ENCODE data around the gene CORO2B.

CORO2B gene

DNA sequence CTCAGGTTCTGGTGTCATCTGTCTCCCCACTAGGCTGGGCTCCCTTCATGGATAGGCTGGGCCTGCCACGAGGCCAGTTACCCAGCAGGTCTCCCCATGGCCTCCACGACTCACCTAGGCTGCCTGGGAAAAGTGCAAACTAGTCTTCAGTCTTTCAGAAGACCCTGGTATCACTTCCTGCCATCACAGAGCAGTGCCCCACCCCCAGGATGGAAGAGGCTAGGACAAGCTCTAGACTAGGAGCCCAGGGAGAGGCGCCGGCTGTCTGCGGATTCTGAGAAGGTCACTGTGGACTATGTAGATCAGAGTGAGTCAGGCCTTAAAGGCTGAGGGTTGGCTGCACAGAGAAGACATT, 63.7 kb downstream of the CORO2B start:
- no peaks in the 10 kb centered on the region for H3K9me3 ChIP-seq (ENCODE audit: severe bottlenecking)

DNA sequence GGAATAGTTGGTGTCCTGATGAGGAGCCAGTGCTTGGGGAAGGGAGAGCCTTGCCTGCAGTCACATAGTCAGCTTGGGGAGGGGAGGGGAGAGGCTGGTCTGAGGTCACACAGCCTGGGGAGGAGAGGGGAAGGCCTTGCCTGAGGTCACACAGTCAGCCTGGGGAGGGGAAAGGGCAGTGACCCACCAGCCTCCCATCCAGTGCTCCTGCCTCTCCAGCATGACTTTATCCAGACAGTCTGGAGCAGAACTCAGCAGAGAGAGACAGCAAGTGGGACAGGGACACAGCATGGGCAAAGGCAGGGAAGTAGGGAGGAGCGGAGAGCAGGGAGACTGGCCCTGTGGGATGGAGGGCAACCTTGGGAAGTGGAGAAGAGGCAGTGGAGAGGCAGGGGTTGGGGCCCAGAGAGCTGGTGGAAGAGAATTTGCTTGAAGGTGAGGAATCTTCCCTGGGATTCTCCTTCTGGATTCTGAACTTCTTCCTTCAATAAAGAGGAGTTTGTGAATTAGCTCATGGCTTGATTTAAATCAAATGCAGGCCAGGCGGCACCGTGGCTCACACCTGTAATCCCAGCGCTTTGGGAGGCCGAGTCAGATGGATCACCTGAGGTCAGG, 64.5 kb downstream of the CORO2B start:
- H3K9me3 ChIP-seq (ENCODE audit: severe bottlenecking) = no peaks in the 10 kb centered on the region
- peak; percentile 6 for DNase-seq
- peaks cover 20% of the 10 kb centered on the region for H3K36me3 ChIP-seq
- H3K27ac ChIP-seq = no peak overlapping the region; the same call in 1 of the 2 replicates
- H3K27me3 ChIP-seq (ENCODE audit: insufficient read depth, low read depth, severe bottlenecking) = no peaks in the 10 kb centered on the region
- no peak overlapping the region for H3K4me3 ChIP-seq (ENCODE audit: low read depth, low read length)
- TF ChIP-seq, protein P1, sequence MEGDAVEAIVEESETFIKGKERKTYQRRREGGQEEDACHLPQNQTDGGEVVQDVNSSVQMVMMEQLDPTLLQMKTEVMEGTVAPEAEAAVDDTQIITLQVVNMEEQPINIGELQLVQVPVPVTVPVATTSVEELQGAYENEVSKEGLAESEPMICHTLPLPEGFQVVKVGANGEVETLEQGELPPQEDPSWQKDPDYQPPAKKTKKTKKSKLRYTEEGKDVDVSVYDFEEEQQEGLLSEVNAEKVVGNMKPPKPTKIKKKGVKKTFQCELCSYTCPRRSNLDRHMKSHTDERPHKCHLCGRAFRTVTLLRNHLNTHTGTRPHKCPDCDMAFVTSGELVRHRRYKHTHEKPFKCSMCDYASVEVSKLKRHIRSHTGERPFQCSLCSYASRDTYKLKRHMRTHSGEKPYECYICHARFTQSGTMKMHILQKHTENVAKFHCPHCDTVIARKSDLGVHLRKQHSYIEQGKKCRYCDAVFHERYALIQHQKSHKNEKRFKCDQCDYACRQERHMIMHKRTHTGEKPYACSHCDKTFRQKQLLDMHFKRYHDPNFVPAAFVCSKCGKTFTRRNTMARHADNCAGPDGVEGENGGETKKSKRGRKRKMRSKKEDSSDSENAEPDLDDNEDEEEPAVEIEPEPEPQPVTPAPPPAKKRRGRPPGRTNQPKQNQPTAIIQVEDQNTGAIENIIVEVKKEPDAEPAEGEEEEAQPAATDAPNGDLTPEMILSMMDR (IDR thresholded peaks at IDR 0.05; ENCODE audit: low read depth, low read length) = no peak

More for the DNA sequence above, 63.7 kb downstream of the CORO2B start:
- no peak overlapping the region for H3K4me3 ChIP-seq (ENCODE audit: low read depth, low read length)
- H3K27ac ChIP-seq = no peak overlapping the region
- DNase-seq = peak; percentile 47
- H3K27me3 ChIP-seq (ENCODE audit: insufficient read depth, low read depth, severe bottlenecking) = no peaks in the 10 kb centered on the region
- TF ChIP-seq, protein P1 (IDR thresholded peaks at IDR 0.05; ENCODE audit: low read depth, low read length) = no peak
- peaks cover 23% of the 10 kb centered on the region for H3K36me3 ChIP-seq

DNA sequence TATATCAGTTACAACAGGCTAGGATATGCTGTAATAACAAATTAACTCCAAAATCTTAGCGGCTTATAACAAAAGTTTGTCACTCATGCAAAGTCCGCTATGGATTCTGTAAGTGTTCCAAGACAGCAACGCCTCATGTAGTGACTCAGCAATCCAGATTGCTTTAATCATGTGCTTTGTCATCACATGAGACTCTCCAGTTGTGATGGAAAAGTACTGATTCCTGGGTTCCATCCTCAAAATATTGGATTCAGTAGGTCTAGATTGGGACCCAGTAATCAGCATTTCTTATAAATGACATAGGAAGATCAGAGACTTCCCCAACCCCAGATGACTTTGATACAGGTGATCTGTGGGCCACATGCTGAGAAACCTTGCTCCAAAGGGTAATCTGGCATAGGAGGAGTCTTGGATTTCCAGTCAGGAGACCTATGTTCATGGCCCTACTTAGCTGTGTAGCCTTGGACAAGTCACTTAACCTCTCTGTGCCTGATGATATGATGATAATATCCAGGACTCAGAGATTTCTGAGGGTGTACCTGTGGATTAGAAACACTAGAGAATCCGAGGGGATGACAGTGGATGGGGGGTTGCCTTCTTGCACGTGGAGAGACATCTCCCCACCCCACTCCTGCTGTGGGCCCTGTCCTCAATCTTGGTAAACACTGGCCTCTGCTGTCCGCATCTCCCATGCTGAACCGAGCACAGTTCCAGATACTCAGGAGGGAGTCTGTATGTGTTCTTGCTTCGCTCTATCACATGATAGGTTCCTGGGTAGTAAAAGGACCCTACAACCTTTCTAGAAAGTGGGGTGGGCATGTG, 65.5 kb downstream of the CORO2B start:
- Histone ChIP-seq H3K27ac (no peak overlapping the region), H3K36me3 (peaks cover 24% of the 10 kb centered on the region), H3K4me3 (ENCODE audit: low read depth, low read length) (no peak overlapping the region), H3K27me3 (ENCODE audit: insufficient read depth, low read depth, severe bottlenecking) (no peaks in the 10 kb centered on the region), H3K9me3 (ENCODE audit: severe bottlenecking) (no peaks in the 10 kb centered on the region)
- TF ChIP-seq, protein P1 (IDR thresholded peaks at IDR 0.05; ENCODE audit: low read depth, low read length) = peak; percentile 19; the same call in 1 of the 2 replicates
- DNase-seq = no peak

DNA sequence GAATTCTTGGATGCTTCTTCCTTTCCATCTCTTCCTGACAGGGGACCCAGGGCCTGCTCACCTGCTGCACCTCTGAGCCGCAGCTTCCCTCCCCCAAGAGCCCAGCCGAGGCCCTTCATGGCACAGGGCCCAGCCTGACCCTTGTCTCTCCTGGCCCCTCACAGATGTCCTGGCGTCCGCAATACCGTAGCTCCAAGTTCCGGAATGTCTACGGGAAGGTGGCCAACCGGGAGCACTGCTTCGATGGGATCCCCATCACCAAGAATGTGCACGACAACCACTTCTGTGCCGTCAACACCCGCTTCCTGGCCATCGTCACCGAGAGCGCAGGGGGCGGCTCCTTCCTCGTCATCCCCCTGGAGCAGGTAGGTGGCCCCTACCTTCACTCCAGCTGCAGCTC, 66.2 kb downstream of the CORO2B start:
- H3K27me3 ChIP-seq (ENCODE audit: insufficient read depth, low read depth, severe bottlenecking) = no peaks in the 10 kb centered on the region
- H3K36me3 ChIP-seq = peaks cover 27% of the 10 kb centered on the region
- H3K4me3 ChIP-seq (ENCODE audit: low read depth, low read length) = no peak overlapping the region
- H3K27ac ChIP-seq = no peak overlapping the region
- H3K9me3 ChIP-seq (ENCODE audit: severe bottlenecking) = no peaks in the 10 kb centered on the region
- DNase-seq = no peak
- TF ChIP-seq, protein P1 (IDR thresholded peaks at IDR 0.05; ENCODE audit: low read depth, low read length) = no peak

DNA sequence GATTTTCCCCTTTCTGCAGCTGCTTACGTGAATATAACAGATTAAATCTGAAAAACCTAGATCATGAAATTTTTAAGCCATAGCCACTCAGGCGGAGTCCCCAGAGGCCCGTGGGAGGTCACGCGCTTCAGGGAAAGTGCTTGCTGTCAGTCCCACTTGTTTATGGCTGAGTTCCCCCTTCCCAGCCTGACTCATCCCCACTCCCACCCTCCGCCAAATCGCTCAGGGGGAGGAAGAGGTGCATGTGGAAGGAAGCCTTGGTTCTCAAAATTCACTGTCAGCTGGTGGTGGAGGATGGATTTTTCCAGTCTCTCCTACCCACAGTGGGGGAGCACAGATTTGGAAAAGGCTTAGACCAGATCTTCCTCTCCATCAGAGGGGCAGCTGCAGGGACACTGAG, 67.4 kb downstream of the CORO2B start:
- peak; percentile 3 for DNase-seq
- TF ChIP-seq, protein P1 (IDR thresholded peaks at IDR 0.05; ENCODE audit: low read depth, low read length) = no peak
- no peaks in the 10 kb centered on the region for H3K27me3 ChIP-seq (ENCODE audit: insufficient read depth, low read depth, severe bottlenecking)
- H3K9me3 ChIP-seq (ENCODE audit: severe bottlenecking) = no peaks in the 10 kb centered on the region
- H3K36me3 ChIP-seq = peaks cover 27% of the 10 kb centered on the region
- no peak overlapping the region for H3K4me3 ChIP-seq (ENCODE audit: low read depth, low read length)
- H3K27ac ChIP-seq = no peak overlapping the region

Measured in WERI-Rb-1 (cell line).